Stimulated activated CD8-positive, alpha-beta memory T cell treated with anti-CD3 and anti-CD28 coated beads, Interleukin-12 subunit alpha, Interleukin-12 subunit beta, amount 100 ng/mL, for 24 hours (primary cell): ENCODE measurements around the gene MYF5.
"Not testable (repeated sequence)": the region's sequence is repeated elsewhere in the genome, so short reads cannot be mapped to it uniquely, and the experiment has no call there.

Experiments
- DNase-seq: peaks from one replicate; pipeline ENCODE4 v3.0.0-alpha.2; 2020; ENCODE audit errors: extremely low read depth

The MYF5 gene

GRCh38 chr12:80716696-80717469, at the start of gene MYF5:
Gene MYF5, plus strand, starts transcription at chr12:80716912. Its CDS starts 152 bp downstream, at chr12:80717064.
- DNase-seq, result no peak

GRCh38 chr12:80670214-80670613, 46.5 kb upstream of the MYF5 start:
- DNase-seq, result no peak

- not testable (repeated sequence) for DNase-seq
These were observed 40.6 kb upstream of the MYF5 start for GRCh38 chr12:80676042-80676636.

- no peak for DNase-seq
These were observed 39.9 kb upstream of the MYF5 start for GRCh38 chr12:80676856-80677255.

GRCh38 chr12:80677994-80678393, 38.7 kb upstream of the MYF5 start:
- no peak for DNase-seq

- DNase-seq, result no peak
These were observed 37.2 kb upstream of the MYF5 start for GRCh38 chr12:80679346-80680131.

- no peak for DNase-seq
These were observed 35.4 kb upstream of the MYF5 start for GRCh38 chr12:80681287-80681686.

GRCh38 chr12:80681786-80682185, 34.9 kb upstream of the MYF5 start:
- no peak for DNase-seq

- no peak for DNase-seq
These were observed 32.6 kb upstream of the MYF5 start for GRCh38 chr12:80684077-80684495.

- DNase-seq, result no peak
These were observed 26.6 kb upstream of the MYF5 start for GRCh38 chr12:80690090-80690489.

- no peak for DNase-seq
These were observed 26.2 kb upstream of the MYF5 start for GRCh38 chr12:80690513-80690912.

GRCh38 chr12:80692114-80692513, 24.6 kb upstream of the MYF5 start:
- no peak for DNase-seq

- no peak for DNase-seq
These were observed 19.3 kb upstream of the MYF5 start for GRCh38 chr12:80697270-80697887.

GRCh38 chr12:80698256-80698655, 18.5 kb upstream of the MYF5 start:
- DNase-seq, result no peak

- no peak for DNase-seq
These were observed 17.7 kb upstream of the MYF5 start for GRCh38 chr12:80698847-80699542.

- no peak for DNase-seq
These were observed 16.4 kb upstream of the MYF5 start for GRCh38 chr12:80700327-80700726.

- no peak for DNase-seq
These were observed 15.3 kb upstream of the MYF5 start for GRCh38 chr12:80701388-80701787.

GRCh38 chr12:80702889-80703805, 13.6 kb upstream of the MYF5 start:
- DNase-seq, result no peak

- DNase-seq, result no peak
These were observed 12.3 kb upstream of the MYF5 start for GRCh38 chr12:80704420-80704819.

- no peak for DNase-seq
These were observed 9.4 kb upstream of the MYF5 start, which contains the start of gene MYF6 for GRCh38 chr12:80707126-80707829. Gene MYF6, plus strand, starts transcription at chr12:80707634. Its CDS starts 86 bp downstream, at chr12:80707720.
